Measurements from ENCODE around the gene SPDYE1.

Gene SPDYE1

GRCh38 chr7:44056681-44057080 is 59.0 kb downstream of the SPDYE1 start:
- no peaks in the 10 kb centered on the region for H3K27me3 ChIP-seq (replicated peaks)
- H3K36me3 ChIP-seq (replicated peaks), result peaks cover 83% of the 10 kb centered on the region
- no peak for DNase-seq
- H3K27ac ChIP-seq, result no peak overlapping the region
- in situ Hi-C loops (cut with HindIII; ENCODE audit: low pct_ligation_motif_present, low sequenced_read_pairs), result no loop called here
- H3K4me3 ChIP-seq (ENCODE audit: low read depth, low read length), result no peak overlapping the region
- TF ChIP-seq, protein P1, sequence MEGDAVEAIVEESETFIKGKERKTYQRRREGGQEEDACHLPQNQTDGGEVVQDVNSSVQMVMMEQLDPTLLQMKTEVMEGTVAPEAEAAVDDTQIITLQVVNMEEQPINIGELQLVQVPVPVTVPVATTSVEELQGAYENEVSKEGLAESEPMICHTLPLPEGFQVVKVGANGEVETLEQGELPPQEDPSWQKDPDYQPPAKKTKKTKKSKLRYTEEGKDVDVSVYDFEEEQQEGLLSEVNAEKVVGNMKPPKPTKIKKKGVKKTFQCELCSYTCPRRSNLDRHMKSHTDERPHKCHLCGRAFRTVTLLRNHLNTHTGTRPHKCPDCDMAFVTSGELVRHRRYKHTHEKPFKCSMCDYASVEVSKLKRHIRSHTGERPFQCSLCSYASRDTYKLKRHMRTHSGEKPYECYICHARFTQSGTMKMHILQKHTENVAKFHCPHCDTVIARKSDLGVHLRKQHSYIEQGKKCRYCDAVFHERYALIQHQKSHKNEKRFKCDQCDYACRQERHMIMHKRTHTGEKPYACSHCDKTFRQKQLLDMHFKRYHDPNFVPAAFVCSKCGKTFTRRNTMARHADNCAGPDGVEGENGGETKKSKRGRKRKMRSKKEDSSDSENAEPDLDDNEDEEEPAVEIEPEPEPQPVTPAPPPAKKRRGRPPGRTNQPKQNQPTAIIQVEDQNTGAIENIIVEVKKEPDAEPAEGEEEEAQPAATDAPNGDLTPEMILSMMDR (IDR thresholded peaks at IDR 0.05; ENCODE audit: low read depth, low read length, missing control alignments), result no peak

DNA sequence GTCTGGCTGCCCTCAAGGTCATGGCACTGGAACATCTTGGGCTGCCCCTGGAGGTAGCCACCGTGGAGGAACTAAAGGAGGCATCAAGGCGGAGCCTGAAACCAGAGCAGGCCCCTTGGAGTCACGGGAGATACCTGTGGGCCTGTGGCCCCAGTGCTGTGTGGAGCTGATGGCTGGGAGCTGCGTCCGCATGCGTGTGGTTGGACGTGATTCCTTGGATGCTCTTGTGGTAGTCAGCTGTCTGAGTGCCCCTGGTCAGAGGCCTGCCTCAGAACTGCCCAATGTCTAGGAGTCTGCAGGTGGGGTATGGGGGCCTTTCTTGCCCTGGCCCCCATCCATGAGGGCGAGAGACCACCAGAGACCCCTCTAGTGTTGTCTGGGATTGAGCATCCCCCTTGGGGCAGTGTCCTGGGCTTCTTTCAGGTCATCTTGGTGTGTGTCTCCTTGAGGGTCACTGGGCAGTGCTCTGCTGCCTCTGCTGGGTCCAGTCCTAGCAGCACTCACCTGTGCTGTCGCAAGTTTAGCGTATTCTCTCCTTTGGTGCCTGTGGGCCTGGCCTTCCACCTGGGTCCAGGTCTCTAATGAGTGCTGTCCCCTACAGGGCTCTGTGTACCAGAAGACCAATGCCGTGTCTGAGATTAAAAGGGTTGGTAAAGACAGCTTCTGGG is 59.6 kb downstream of the SPDYE1 start:
- peaks cover 85% of the 10 kb centered on the region for H3K36me3 ChIP-seq (replicated peaks)
- no peak overlapping the region for H3K4me3 ChIP-seq (ENCODE audit: low read depth, low read length)
- in situ Hi-C loops (cut with HindIII; ENCODE audit: low pct_ligation_motif_present, low sequenced_read_pairs), result no loop called here
- DNase-seq, result no peak
- H3K27ac ChIP-seq, result no peak overlapping the region
- TF ChIP-seq, protein P1 (IDR thresholded peaks at IDR 0.05; ENCODE audit: low read depth, low read length, missing control alignments), result no peak
- no peaks in the 10 kb centered on the region for H3K27me3 ChIP-seq (replicated peaks)

DNA sequence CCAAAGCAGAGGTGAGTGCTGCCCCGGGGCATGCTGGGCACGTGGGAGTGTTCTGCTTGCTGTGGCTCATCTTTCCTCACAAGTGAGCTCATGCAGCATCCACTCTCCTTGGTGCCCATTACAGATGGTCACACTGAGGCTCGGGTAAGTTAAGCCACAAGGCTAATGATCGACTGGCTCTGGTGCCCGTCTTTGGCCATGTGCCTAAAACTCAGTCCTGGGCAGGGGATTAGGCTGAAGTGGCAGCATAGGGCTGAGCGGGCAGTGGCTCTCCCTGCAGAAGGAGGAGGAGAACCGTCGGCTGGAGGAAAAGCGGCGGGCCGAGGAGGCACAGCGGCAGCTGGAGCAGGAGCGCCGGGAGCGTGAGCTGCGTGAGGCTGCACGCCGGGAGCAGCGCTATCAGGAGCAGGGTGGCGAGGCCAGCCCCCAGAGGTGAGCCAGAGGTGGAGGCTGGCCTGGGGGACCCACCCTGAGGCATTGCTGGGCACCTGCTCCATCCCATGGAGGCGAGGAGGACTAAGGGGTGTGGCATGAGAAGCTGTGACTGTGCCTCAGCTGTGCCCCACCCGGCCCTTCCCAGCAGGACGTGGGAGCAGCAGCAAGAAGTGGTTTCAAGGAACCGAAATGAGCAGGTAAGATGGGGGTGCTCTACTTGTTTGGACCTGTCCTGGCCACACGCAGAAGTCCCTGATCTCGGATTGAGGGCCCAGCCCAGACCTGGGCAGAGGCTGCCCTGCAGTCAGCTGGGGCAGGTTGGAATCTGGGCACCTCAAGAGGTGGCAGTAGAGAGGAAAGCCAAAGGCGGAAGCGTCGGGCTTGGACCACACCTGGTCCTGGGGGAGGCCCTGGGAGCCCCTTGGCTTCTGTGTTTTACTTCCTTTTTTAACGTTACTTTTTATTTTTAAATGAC is 60.4 kb downstream of the SPDYE1 start:
- Histone ChIP-seq H3K27me3 (replicated peaks) (no peaks in the 10 kb centered on the region), H3K4me3 (ENCODE audit: low read depth, low read length) (no peak overlapping the region), H3K27ac (no peak overlapping the region), H3K36me3 (replicated peaks) (peaks cover 80% of the 10 kb centered on the region)
- in situ Hi-C loops (cut with HindIII; ENCODE audit: low pct_ligation_motif_present, low sequenced_read_pairs), result no loop called here
- TF ChIP-seq, protein P1 (IDR thresholded peaks at IDR 0.05; ENCODE audit: low read depth, low read length, missing control alignments), result no peak
- DNase-seq, result no peak

DNA sequence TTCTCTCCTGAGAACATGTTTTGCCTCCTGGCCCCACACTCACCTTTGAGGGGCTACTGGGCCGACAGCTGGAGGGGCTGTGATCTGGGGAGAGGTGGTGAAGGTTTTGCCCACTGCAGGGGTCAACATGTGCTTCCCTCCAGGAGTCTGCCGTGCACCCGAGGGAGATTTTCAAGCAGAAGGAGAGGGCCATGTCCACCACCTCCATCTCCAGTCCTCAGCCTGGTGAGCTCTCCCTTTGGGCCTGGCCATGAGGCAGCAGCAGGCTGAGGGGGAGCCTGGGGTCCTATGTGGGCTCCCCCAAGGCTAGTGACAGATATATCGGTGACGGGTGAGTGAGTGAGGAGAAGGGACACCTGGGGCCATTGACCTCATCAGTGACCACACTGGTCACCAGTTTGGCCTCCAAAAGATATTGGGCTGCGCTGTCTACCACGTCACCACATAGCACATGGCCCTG is 61.1 kb downstream of the SPDYE1 start:
- H3K27me3 ChIP-seq (replicated peaks), result no peaks in the 10 kb centered on the region
- no peak for DNase-seq
- H3K27ac ChIP-seq, result no peak overlapping the region
- TF ChIP-seq, protein P1 (IDR thresholded peaks at IDR 0.05; ENCODE audit: low read depth, low read length, missing control alignments), result no peak
- in situ Hi-C loops (cut with HindIII; ENCODE audit: low pct_ligation_motif_present, low sequenced_read_pairs), result no loop called here
- no peak overlapping the region for H3K4me3 ChIP-seq (ENCODE audit: low read depth, low read length)
- peaks cover 77% of the 10 kb centered on the region for H3K36me3 ChIP-seq (replicated peaks)

- Histone ChIP-seq H3K36me3 (replicated peaks) (peaks cover 77% of the 10 kb centered on the region), H3K27ac (no peak overlapping the region), H3K4me3 (ENCODE audit: low read depth, low read length) (no peak overlapping the region), H3K27me3 (replicated peaks) (no peaks in the 10 kb centered on the region)
- TF ChIP-seq, protein P1 (IDR thresholded peaks at IDR 0.05; ENCODE audit: low read depth, low read length, missing control alignments), result no peak
- no peak for DNase-seq
- in situ Hi-C loops (cut with HindIII; ENCODE audit: low pct_ligation_motif_present, low sequenced_read_pairs), result no loop called here
Measured at GRCh38 chr7:44059219-44060090, 61.8 kb downstream of the SPDYE1 start.
